ENCODE results near the gene IDH3B. TPM values are rescaled to one million over a fixed set of nuclear protein-coding genes. Genes with fewer than 3 reads are reported as not detected.

Gene IDH3B
- total and polyA plus RNA-seq, 9 of the 15 experiments (the other 6 are each of a cell fraction or from before 2014, with no cell fraction given): 91.7 to 224 (median 155) TPM

DNA sequence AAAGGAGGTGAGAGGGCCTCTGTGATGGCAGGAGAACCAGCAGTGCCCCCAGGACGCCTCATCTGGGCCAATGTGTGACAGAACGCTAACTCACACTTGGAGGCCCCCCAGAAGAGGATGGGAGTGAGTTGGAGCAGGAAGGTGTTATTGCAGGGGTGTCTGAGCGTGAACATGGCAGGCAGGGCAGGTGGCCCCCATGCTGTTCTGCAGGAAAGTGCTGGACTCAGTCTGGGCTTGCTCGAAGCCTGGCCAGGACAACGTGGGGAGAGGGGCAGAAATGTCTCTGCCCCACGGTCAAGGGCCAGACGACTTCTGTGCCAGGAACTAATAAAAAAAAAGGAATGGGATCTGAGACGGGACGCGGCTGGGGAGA lies 27.6 kb upstream of the IDH3B start:
- TF ChIP-seq DDX20 (tag; IDR thresholded peaks at IDR 0.05; ENCODE audit: low read depth) (no peak), MBD2 (IDR thresholded peaks at IDR 0.05; ENCODE audit: borderline replicate concordance, low read depth) (no peak), LARP7 (IDR thresholded peaks at IDR 0.05) (no peak), ETV1 (tag; conservative IDR thresholded peaks at IDR 0.05; ENCODE audit: low read depth) (no peak), ZNF253 (CRISPR knock-in tag; conservative IDR thresholded peaks at IDR 0.05) (no peak), KDM2B (CRISPR knock-in tag; IDR thresholded peaks at IDR 0.05) (no peak), CREM (IDR thresholded peaks at IDR 0.05; ENCODE audit: low read depth) (no peak), CBX5 (IDR thresholded peaks at IDR 0.05; ENCODE audit: borderline replicate concordance, low read depth) (no peak), POLR3G (IDR thresholded peaks at IDR 0.05; ENCODE audit: extremely low read depth, insufficient read length, insufficient replicate concordance) (no peak), SMARCE1 (IDR thresholded peaks at IDR 0.05) (no peak), ERF (CRISPR knock-in tag; IDR thresholded peaks at IDR 0.05) (no peak), NFYB (IDR thresholded peaks at IDR 0.05; ENCODE audit: extremely low read depth, insufficient read length) (no peak), CBX8 (IDR thresholded peaks at IDR 0.05; ENCODE audit: borderline replicate concordance, extremely low read depth, low read depth, low read length, poor library complexity, severe bottlenecking) (no peak)
- TF ChIP-seq, protein P1, sequence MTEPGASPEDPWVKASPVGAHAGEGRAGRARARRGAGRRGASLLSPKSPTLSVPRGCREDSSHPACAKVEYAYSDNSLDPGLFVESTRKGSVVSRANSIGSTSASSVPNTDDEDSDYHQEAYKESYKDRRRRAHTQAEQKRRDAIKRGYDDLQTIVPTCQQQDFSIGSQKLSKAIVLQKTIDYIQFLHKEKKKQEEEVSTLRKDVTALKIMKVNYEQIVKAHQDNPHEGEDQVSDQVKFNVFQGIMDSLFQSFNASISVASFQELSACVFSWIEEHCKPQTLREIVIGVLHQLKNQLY (CRISPR knock-in tag; conservative IDR thresholded peaks at IDR 0.05): no peak
- TF ChIP-seq, protein P2, sequence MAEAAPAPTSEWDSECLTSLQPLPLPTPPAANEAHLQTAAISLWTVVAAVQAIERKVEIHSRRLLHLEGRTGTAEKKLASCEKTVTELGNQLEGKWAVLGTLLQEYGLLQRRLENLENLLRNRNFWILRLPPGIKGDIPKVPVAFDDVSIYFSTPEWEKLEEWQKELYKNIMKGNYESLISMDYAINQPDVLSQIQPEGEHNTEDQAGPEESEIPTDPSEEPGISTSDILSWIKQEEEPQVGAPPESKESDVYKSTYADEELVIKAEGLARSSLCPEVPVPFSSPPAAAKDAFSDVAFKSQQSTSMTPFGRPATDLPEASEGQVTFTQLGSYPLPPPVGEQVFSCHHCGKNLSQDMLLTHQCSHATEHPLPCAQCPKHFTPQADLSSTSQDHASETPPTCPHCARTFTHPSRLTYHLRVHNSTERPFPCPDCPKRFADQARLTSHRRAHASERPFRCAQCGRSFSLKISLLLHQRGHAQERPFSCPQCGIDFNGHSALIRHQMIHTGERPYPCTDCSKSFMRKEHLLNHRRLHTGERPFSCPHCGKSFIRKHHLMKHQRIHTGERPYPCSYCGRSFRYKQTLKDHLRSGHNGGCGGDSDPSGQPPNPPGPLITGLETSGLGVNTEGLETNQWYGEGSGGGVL (CRISPR knock-in tag; IDR thresholded peaks at IDR 0.05): no peak
- Histone ChIP-seq H3K9me1 (ENCODE audit: control insufficient read depth, insufficient read depth, low read length) (no peaks in the 10 kb centered on the region), H3K9me3 (replicated peaks; ENCODE audit: control insufficient read depth, insufficient read depth, low read depth, low read length) (no peaks in the 10 kb centered on the region), H3K27me3 (ENCODE audit: control insufficient read depth in 2 of 2, insufficient read depth in 2 of 2, low read length in 2 of 2) (peaks cover 9 to 56% of the 10 kb centered on the region in 2 experiments; a peak in 4 of 5 replicates), H3K27ac (ENCODE audit: extremely low read depth, low read depth, low read length) (no peak overlapping the region), H3K4me2 (ENCODE audit: insufficient read depth, low read length) (peak overlapping the region; percentile 52; the same call in 1 of the 2 replicates), H3K4me3 (no peak overlapping the region), H2AFZ (ENCODE audit: low read depth, low read length) (no peak overlapping the region), H4K20me1 (replicated peaks; ENCODE audit: control insufficient read depth, insufficient read depth, low read length) (no peaks in the 10 kb centered on the region), H3K9ac (ENCODE audit: insufficient read depth in 1 of 2, low read depth in 2 of 2, low read length in 2 of 2) (no peak overlapping the region), H3K36me3 (ENCODE audit: control insufficient read depth, insufficient read depth, low read length) (no peaks in the 10 kb centered on the region), H3K79me2 (ENCODE audit: control insufficient read depth, insufficient read depth, low read length) (no peaks in the 10 kb centered on the region), H3K4me1 (replicated peaks in 1 of 2; ENCODE audit: control insufficient read depth in 2 of 2, insufficient read depth in 2 of 2, low read length in 2 of 2) (peaks cover 0 to 19% of the 10 kb centered on the region in 2 experiments; a peak in 3 of 5 replicates)
- BruUV-seq (replicated peaks): no TSS peak
- POLR2A ChIA-PET: no interaction called here
- in situ Hi-C loops (cut with MboI): no loop called here
- no peak for ATAC-seq
- CTCF ChIA-PET (ENCODE audit: low intra/inter-chr PET ratio): no interaction called here
- no peak for DNase-seq (ENCODE audit: extremely low read depth in 1 of 4, low spot score in 3 of 4)
- FAIRE-seq: no peak
- 30% methylated on average over 9 of the region's 10 CpGs for WGBS (ENCODE audit: insufficient coverage, low coverage, missing lambda C conversion rate)
- intact Hi-C loops (cut with micrococcal nuclease): no loop called here

Measured in K562 (cell line).